Cardiac muscle cell (in vitro differentiated cells and primary cell): ENCODE measurements around the gene DSTN. TPM values are rescaled to one million over a fixed set of nuclear protein-coding genes. Genes with fewer than 3 reads are reported as not detected.

Experiments used
- DNase-seq, 2 donors: peaks; one replicate each; pipeline versions ENCODE4 v3.0.0 to v3.0.0-alpha.2; 2010 to 2017; ENCODE audit warnings: low read depth in 1 of 2, low spot score in 1 of 2
- H3K27ac ChIP-seq: fragments of 200-600 bp; sonication (generic); 2 replicates; pipeline ENCODE4 v1.5.1; 2016
- H3K27me3 ChIP-seq: fragments of 200-600 bp; sonication (generic); 2 replicates; pipeline ENCODE4 v1.6.0; 2016; ENCODE audit warnings: control low read depth
- H3K36me3 ChIP-seq: fragments of 200-600 bp; sonication (generic); 2 replicates; pipeline ENCODE4 v1.5.1; 2016; ENCODE audit warnings: control low read depth
- H3K4me1 ChIP-seq: fragments of 200-600 bp; sonication (generic); 2 replicates; pipeline ENCODE4 v1.8.1; 2017; ENCODE audit warnings: low read depth, mild to moderate bottlenecking, mixed run types
- H3K4me3 ChIP-seq: fragments of 200-600 bp; sonication (generic); 2 replicates; pipeline ENCODE4 v1.5.1; 2016; ENCODE audit warnings: mild to moderate bottlenecking
- H3K9me3 ChIP-seq: fragments of 200-600 bp; sonication (generic); 2 replicates; pipeline ENCODE4 v1.5.1; 2017; ENCODE audit warnings: low read depth, mild to moderate bottlenecking, control low read depth
- CTCF ChIP-seq: IDR thresholded peaks from 2 replicates; pipeline ENCODE4 v1.5.1; 2012; ENCODE audit warnings: low read depth, mild to moderate bottlenecking, low read length
- polyA plus RNA-seq: library from polyadenylated mRNA; unstranded; fragments of >200 nt; fragmentation: Nextera tagmentation; extraction: Ambion mirVana; gene quantifications from 2 replicates; pipeline ENCODE4 v1.2.1, GENCODE V29; 2016
- total RNA-seq: library from RNA; depleted of rRNA; stranded (reverse); fragments of >200 nt; gene quantifications from 2 replicates; pipeline ENCODE4 v1.2.3, GENCODE V29; 2016

The DSTN gene
- total and polyA plus RNA-seq, 2 experiments from 2014 or later = 231 to 743 TPM

GRCh38 chr20:17557675-17558006 is 12.2 kb upstream of the DSTN start:
- Histone ChIP-seq H3K4me3 (no peak overlapping the region), H3K27ac (no peak overlapping the region)
- DNase-seq = peak in 1 of 2 donors; percentile 72

GRCh38 chr20:17558154-17558940 is 11.5 kb upstream of the DSTN start:
- Histone ChIP-seq H3K4me1 (peaks cover 7% of the 10 kb centered on the region), H3K9me3 (no peaks in the 10 kb centered on the region), H3K4me3 (no peak overlapping the region), H3K27me3 (no peaks in the 10 kb centered on the region), H3K27ac (no peak overlapping the region), H3K36me3 (no peaks in the 10 kb centered on the region)
- TF ChIP-seq CTCF = no peak
- peak in 1 of 2 donors; percentile 89 for DNase-seq

More at GRCh38 chr20:17557675-17558006, 12.2 kb upstream of the DSTN start:
- H3K36me3 ChIP-seq = no peaks in the 10 kb centered on the region
- no peaks in the 10 kb centered on the region for H3K27me3 ChIP-seq
- no peaks in the 10 kb centered on the region for H3K9me3 ChIP-seq
- no peak for TF ChIP-seq CTCF
- H3K4me1 ChIP-seq = peaks cover 3% of the 10 kb centered on the region

GRCh38 chr20:17558941-17559304 is 11.0 kb upstream of the DSTN start:
- H3K4me1 ChIP-seq = peaks cover 7% of the 10 kb centered on the region
- H3K9me3 ChIP-seq = no peaks in the 10 kb centered on the region
- H3K27ac ChIP-seq = no peak overlapping the region
- no peaks in the 10 kb centered on the region for H3K27me3 ChIP-seq
- H3K4me3 ChIP-seq = no peak overlapping the region
- DNase-seq = no peak
- H3K36me3 ChIP-seq = no peaks in the 10 kb centered on the region
- TF ChIP-seq CTCF = no peak

GRCh38 chr20:17559338-17559737 is 10.5 kb upstream of the DSTN start:
- Histone ChIP-seq H3K27ac (no peak overlapping the region), H3K36me3 (no peaks in the 10 kb centered on the region), H3K27me3 (no peaks in the 10 kb centered on the region), H3K4me3 (no peak overlapping the region), H3K9me3 (no peaks in the 10 kb centered on the region), H3K4me1 (peaks cover 7% of the 10 kb centered on the region)
- no peak for DNase-seq
- TF ChIP-seq CTCF = no peak

- peaks cover 7% of the 10 kb centered on the region for H3K4me1 ChIP-seq
- no peak for DNase-seq
- H3K27ac ChIP-seq = no peak overlapping the region
- H3K36me3 ChIP-seq = no peaks in the 10 kb centered on the region
- no peak for TF ChIP-seq CTCF
- no peak overlapping the region for H3K4me3 ChIP-seq
- no peaks in the 10 kb centered on the region for H3K27me3 ChIP-seq
- no peaks in the 10 kb centered on the region for H3K9me3 ChIP-seq
These were observed 9.4 kb upstream of the DSTN start for GRCh38 chr20:17560344-17561074.
